ENCODE measurements around the gene SAMD4A.

SAMD4A gene

DNA sequence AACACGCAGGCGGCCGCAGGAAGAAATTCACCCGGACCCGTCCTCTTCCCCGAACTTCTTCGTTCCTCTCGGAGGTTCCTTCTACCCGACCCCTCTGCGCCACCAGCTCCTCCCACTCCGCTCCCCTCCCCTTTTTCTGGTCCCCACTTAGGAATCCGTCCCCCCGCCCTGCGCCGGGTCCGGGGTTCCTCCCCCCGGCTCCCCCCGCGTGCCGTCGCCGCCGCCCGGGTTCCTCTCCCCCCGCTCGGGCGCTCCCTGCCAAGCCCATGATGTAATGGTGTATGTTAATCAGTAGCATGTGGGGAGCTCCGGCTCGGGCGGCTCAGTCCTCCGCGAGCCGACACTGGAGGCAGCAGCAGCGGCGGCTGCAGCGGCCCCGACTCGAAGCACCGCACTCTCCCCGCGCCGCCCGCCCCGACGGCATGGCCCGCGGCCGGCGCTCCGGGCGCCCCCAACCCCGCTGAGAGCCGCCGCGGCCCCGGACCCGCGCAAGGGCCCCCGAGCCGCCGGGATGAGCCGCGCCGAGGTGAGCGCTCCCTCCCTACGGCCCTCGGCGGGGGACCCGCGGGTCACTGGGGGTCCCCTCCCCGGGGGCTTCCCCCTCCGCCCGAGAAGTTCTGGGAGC lies 1.0 kb upstream of the SAMD4A start:
- peak; percentile 66 for DNase-seq (ENCODE audit: low read depth)

- no peak for DNase-seq (ENCODE audit: low read depth)
These were observed 303 bp downstream of the SAMD4A start for GRCh38 chr14:54567224-54567638.

DNA sequence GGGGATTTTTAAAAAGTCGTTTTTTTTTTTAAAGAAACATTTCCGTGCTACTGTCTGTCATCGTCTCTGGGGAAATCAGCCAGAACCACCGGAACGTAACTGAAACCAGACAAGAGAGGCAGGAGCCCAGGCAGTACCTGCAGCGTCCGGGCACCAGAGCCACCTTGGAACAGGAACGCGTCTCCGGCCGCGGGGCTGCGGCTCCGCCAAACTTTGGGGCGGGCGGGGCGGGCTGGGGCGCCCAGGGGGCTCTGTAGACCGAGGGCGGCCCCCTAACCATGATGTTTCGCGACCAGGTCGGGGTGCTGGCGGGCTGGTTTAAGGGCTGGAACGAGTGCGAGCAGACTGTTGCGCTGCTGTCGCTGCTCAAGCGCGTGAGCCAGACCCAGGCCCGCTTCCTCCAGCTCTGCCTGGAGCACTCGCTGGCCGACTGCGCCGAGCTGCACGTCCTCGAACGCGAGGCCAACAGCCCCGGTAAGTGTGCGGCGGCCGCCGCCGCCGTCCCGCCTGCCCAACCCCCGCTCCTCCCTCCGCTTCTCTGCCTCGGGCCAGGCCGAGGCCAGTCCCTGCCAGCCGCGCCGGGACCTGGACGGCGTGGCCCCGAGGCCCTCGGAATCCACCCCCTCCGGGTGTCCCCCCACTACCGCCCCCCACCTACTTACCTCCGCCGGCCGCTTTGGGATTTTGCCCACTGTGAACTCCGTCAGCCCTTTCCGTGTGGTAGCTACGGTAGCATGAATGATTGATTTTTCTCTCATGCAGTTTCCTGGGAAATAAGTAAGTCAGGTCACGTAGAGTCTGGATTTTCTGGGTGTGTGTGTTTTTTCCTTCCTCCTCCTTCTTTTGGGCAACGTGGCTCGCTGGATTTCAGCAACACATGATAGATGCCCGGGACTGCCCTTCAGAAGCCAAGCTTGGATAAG lies 972 bp downstream of the SAMD4A start:
- DNase-seq (ENCODE audit: low read depth): peak; percentile 33

DNA sequence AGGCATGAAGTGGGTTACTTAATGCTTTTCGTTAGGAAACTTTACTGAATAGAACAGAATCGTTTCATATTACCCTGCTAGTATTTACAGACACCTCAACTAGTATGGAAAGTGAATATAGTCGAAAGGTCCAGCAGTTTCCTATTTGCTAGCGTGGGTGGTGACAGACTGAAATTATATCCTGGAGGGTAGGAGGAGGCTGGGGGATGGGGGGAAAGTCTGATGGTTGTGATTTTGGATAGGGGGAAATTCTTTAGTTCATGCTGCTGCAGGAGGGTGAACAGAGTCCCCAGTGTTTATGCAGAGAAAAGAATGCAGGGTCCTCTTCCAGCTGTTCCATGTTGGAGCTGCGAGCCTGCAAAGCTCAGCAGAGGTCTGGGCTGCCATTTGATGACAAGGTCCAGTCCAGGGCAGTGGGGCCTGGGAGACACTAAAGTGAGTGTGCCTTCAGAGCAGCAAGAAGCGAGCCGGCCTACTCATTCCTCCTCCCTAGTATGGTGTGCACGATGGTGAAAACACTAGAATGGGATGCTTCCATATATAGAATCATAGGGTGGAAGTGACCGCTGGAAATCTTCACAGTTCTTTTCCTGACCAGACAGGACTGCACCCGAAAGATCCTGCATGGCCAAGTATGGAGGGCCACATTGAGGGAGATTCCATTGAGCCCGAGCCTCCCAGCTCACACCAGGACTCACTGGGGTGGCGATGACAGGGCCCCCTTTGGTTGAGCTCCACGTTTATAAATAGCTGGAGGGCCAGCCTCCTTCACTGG lies 2.1 kb downstream of the SAMD4A start:
- DNase-seq (ENCODE audit: low read depth): no peak

DNA sequence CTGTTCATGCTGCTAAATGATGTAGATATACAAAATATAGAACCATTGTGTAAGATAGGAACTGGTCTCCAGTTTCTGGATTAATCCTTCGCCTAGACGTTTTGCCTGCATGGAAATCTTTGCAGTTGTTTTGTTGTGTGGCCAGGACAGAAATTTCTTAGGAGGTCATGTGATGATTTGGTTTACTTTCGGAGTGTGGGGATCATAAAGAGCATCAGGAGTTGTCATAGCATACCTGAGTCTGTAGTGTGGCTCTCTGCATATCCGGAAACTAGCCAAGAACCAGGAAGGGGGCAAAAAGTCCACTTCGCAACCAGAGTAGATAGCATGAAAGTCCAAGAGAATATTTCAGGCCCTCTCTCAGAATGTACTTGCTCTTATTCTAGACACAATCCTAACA lies 3.1 kb downstream of the SAMD4A start:
- DNase-seq (ENCODE audit: low read depth): no peak

- no peak for DNase-seq (ENCODE audit: low read depth)
These were observed 3.9 kb downstream of the SAMD4A start for GRCh38 chr14:54570631-54571415.

DNA sequence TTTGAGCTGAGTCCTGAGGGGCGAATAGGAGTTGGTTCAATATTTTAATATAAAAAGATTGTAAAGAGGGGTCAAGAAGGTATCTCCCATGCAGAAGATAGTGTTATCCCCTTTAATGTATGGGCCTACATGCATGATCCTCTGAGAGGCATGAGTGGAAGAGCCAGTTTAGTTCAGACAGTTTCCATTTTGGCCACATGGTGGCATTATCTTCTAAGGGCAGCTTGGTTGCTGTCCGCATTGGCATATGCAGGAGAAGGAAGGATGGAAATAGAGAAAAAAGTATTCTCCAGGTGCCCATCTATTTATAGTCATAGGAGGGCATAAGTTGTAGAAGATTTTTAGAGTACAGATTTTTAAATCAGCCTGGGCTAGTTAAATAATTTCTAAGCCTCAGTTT lies 5.4 kb downstream of the SAMD4A start:
- no peak for DNase-seq (ENCODE audit: low read depth)

GRCh38 chr14:54574528-54574927 lies 7.6 kb downstream of the SAMD4A start:
- no peak for DNase-seq (ENCODE audit: low read depth)

DNA sequence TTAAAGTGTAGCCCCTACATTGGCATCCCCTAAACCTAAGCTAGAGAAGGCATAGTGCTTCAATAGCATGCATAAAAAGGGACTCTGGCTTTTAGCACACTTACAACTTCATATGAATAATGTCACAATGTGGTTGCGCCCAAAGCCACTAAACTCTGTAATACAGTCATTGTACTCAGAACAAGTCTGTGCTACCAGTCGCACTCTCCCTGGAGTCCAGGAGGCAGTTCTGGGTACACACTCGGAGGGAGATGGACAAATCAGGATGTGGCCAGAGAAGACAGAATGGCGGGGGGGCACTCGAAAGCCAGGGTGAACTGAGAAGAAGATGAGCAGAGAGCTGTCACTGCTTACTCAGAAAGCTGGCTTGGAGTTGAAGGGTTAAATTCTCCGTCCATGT lies 10.6 kb downstream of the SAMD4A start:
- DNase-seq (ENCODE audit: low read depth): no peak

DNA sequence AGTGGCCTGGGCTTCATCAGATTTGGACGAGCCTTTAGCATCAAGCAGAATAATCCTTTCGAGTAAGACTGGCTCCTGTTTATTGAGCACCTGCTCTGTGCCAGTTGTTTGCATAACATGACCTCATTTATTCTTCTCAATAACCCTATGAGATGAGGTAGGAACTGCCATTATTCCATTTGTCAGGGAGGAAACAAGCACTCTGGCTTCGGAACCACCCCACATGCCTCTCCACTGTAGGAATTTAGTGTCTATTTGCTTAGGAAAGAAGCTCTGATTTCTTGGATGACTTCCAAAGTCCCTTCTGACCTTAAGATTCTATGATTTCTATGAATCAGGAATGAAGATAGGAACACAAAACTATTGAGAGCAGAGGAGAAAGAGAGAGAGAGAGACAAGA lies 11.0 kb downstream of the SAMD4A start:
- DNase-seq (ENCODE audit: low read depth): no peak

GRCh38 chr14:54579621-54580020 lies 12.7 kb downstream of the SAMD4A start:
- DNase-seq (ENCODE audit: low read depth): no peak

DNA sequence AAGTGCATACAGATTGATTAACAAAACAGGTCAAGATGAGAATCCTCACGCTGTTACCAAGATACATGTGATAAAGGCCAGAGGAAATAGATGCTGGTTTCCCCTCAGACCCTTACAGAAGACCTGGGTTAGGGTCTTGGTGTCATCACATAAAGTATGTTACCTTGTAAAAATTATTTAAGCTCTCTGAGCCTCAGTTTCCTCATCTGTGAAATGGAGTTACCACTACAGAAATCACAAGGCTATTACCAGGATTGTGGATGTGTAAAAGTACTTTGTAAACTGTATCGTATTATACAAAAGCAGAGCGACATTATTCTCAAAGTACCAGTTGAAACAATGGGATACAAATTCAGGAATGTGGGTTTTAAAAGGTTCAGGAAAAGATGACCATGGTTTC lies 14.0 kb downstream of the SAMD4A start:
- no peak for DNase-seq (ENCODE audit: low read depth)

GRCh38 chr14:54582334-54582733 lies 15.4 kb downstream of the SAMD4A start:
- no peak for DNase-seq (ENCODE audit: low read depth)

- DNase-seq (ENCODE audit: low read depth): no peak
These were observed 17.2 kb downstream of the SAMD4A start for GRCh38 chr14:54584097-54584496.

GRCh38 chr14:54585214-54585613 lies 18.3 kb downstream of the SAMD4A start:
- no peak for DNase-seq (ENCODE audit: low read depth)

DNA sequence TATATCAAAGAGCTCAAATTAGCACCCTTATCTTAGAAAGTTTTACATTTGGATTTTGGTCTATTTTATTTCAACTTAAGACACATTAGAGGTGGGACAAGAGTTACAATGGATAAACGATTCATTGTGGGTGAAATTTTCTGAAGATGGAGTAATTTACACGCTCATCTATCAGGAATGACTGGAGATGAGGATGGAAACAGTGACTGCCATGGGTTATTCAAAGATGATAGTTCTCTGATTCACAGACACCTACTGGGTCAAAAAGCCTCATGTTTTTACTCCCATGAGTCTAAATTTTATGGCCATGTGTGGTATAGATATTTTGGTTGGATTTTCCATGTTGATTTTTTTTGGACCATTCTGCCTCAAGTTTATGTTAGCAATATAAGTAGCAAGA lies 22.1 kb downstream of the SAMD4A start:
- no peak for DNase-seq (ENCODE audit: low read depth)

GRCh38 chr14:54589843-54590242 lies 22.9 kb downstream of the SAMD4A start:
- DNase-seq (ENCODE audit: low read depth): no peak

- no peak for DNase-seq (ENCODE audit: low read depth)
These were observed 23.6 kb downstream of the SAMD4A start for GRCh38 chr14:54590481-54590880.

GRCh38 chr14:54591461-54591860 lies 24.5 kb downstream of the SAMD4A start:
- DNase-seq (ENCODE audit: low read depth): no peak

GRCh38 chr14:54591866-54592265 lies 24.9 kb downstream of the SAMD4A start:
- no peak for DNase-seq (ENCODE audit: low read depth)

- no peak for DNase-seq (ENCODE audit: low read depth)
These were observed 26.9 kb downstream of the SAMD4A start for GRCh38 chr14:54593860-54594259.

GRCh38 chr14:54594537-54594936 lies 27.6 kb downstream of the SAMD4A start:
- DNase-seq (ENCODE audit: low read depth): no peak
